Fibroblast of the conjunctiva (primary cell): ENCODE measurements around the gene DNAAF8.
A peak's percentile ranks its signal among the peaks of the same experiment; 100 is the strongest.
"Not testable (repeated sequence)": the region's sequence is repeated elsewhere in the genome, so short reads cannot be mapped to it uniquely, and the experiment has no call there.

ENCODE experiments used
- DNase-seq: peaks from one replicate; pipeline ENCODE4 v3.0.0-alpha.2; 2010; ENCODE audit warnings: low read depth

DNAAF8 gene

GRCh38 chr16:4724661-4725270 lies 9.6 kb upstream of the DNAAF8 start:
- DNase-seq: no peak

- DNase-seq: no peak
Observed at GRCh38 chr16:4726616-4727015, 7.7 kb upstream of the DNAAF8 start.

GRCh38 chr16:4728676-4729075 lies 5.7 kb upstream of the DNAAF8 start:
- DNase-seq: no peak

DNA sequence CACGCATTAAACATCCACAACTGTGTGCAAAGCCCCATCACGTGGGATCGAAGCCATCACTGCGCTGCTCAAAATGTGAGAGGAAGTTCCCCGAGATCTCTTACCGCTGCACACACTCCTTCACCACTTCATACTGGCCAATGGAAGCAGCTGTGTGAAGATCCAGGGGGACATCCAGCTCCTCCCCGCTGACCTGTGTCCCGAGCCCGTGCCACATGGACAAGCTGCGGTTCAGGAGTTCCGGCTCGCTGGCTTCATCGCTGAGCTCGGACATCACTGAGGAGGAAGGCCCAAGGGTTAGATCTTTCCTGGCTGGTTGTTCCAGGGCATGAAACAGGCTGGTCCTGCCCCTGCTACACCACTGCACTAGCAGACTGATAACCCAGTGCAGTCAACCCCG lies 4.5 kb upstream of the DNAAF8 start:
- no peak for DNase-seq

- no peak for DNase-seq
Observed at GRCh38 chr16:4733211-4733742, 1.1 kb upstream of the DNAAF8 start.

- DNase-seq: no peak
Observed at GRCh38 chr16:4733747-4734062, 632 bp upstream of the DNAAF8 start.

DNA sequence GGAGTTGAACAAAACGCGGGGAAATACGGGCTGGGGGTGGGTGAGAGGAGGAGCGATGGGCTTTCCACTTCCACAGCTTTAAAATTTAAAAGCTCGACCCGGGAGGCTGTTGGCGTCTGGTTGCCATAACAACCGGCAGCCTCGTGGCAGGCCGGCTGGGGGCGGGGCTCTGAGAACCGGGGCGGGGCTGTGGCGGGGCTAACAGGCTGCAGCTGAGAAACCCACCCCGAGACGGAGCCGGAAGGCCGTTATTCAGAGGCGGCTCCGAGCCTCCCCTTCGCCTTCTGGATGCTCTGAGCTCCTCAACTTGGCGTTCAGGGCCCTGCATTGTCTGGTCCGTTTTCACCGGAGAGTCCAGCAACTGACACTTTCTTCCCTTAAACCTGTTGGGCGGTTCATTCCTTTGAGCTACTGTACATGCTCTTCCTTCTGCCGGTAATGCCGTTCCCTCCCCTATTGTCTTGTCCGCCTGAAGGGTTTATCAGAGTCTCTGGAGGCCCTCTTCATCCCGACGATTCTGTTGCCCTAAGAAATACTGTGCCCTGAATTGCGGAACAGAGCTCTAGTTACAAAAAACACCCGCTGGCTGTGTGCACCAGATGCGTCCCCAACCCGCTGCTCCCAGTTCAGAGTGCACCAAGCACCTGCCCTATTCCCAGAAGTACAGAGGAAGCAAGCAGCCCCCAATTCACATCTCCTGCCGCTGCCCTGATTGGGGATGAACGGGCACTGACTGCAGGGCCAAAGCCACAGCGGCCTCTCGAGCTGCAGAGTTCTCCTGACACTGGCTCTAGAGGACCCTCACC lies 596 bp downstream of the DNAAF8 start:
- DNase-seq: peak; percentile 72

DNA sequence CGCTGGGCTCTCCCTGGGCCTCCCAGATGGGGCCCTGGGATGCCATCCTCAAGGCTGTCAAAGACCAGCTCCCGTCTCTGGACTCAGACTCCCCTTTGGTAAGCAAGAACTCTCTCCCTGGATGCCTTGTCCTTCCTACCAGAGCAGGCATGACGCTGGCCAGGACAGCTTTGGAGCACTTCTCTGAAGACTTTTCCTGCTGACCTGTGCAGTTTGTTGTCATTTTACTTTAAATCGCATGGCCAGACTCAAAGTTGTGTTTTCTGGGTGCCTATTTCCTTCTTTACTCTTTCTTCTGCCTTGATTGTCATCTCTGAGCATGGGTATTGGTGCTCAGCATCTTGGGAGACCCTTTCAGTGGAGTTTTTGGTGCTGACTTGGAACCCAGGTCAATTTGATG lies 2.2 kb downstream of the DNAAF8 start:
- no peak for DNase-seq

- DNase-seq: no peak
Observed at GRCh38 chr16:4737545-4737944, 3.2 kb downstream of the DNAAF8 start.

DNA sequence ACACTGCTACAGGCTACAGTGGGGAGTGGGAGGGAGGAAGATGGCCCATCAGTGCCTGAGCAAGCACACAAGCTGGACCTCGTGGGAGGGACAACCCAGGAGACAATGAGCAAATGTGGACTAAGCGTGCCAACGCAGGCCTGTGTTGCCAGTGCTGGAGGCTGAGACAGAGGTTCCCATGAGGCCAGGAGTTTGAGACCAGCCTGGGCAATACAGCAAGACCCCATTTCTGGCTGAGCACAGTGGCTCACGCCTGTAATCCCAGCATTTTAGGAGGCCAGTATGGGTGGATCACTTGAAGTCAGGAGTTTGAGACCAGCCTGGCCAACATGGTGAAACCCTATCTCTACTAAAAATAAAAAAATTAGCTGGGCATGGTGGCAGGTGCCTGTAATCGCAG lies 4.0 kb downstream of the DNAAF8 start:
- not testable (repeated sequence) for DNase-seq

- no peak for DNase-seq
Observed at GRCh38 chr16:4743226-4743878, 9.0 kb downstream of the DNAAF8 start.

- DNase-seq: no peak
Observed at GRCh38 chr16:4744555-4745273, 10.4 kb downstream of the DNAAF8 start.

DNA sequence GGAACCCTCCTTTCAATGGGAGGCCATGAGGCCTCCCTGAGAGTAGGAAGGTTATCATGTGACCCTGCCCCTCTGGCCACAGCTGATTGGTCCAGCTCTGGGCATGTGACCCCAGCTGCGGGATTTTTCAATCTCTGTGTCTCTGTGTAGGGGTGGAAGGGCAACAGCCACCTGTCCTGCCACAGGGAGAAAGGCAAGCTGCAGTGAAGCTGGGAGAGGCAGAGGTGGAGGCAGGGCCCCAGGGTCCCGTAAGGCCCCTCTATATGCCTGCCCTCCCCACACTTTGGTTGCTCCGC lies 10.9 kb downstream of the DNAAF8 start:
- no peak for DNase-seq

DNA sequence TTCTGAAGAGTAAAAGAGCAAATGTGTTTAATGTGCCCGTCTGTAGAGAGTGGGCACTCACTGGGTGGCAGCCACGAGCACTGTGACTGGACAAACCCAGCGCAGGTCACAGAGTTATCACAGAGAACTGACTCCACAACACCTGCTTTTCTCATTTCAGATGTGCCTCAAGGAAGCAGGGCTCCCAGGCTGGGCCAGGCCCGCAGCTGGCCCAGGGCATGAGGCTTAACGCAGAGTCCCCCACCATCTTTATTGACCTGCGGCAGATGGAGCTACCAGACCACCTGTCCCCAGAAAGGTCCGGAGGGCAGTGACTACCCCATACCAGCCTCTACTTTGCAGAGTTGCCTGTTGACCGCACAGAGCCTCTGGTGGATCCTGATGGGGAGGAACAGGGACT lies 11.9 kb downstream of the DNAAF8 start:
- no peak for DNase-seq

DNA sequence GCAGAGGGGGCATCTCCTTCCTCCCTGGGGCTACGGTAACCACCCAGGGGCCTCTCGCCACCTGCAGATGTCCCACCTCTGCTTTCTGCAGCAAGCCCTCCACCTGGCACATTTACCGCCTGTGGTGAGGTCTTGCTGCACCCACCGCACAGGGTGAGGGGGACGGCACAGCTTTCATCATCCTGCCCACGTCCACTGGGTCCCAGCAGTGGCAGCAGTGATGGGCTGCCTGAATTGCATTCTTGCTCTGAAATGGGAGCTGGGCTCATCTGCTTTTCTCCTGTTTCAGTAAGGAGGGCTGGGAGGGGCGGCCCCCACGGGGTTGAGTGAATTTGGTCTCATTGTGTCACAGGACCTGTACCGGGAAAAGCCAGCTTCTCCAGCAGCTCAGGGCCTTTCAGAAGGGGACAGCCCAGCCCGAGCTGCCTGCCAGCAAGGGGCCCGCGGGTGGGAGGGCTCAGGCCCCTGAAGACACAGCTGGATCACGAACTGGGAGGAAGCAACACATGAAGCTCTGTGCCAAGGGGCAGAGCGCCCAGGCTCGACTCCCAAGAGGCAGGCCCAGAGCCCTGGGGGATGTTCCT lies 12.7 kb downstream of the DNAAF8 start:
- DNase-seq: peak; percentile 12

- DNase-seq: no peak
Observed at GRCh38 chr16:4747906-4748681, 13.8 kb downstream of the DNAAF8 start.

DNA sequence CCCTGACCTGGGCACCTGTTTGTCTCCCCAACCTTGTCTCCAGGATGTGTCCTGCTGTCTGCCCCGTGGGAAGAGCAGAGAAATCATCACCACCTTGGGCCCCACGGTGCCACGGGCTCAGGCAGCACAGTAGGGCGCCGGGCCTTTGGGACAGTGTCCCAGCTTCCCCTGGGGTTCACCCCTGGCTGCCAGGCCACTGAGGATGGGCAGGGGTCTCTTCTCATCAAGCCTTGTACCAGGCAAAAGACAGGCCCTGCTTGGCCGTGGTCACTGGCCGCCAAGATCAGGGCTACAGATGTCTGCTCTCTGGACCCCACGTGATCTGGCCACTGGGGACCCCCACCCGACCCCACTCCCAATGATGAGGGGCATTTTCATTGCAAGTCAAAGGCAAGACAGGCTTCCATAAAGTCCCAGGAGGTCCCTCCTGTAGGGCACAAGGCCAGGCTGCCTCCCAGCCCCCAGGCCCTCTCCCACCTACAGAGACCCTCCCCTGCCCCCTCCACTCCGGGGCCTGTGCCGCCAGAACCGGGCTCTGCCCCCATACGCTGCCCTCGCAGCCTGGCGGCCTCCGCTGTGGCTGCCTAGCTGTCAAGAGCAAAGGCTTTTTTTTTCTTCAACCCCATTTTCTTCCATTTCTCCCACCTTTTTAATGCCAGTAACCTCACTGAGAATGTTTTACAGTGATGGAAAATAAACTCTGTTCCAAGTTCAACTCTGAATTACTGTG lies 14.5 kb downstream of the DNAAF8 start:
- DNase-seq: no peak

DNA sequence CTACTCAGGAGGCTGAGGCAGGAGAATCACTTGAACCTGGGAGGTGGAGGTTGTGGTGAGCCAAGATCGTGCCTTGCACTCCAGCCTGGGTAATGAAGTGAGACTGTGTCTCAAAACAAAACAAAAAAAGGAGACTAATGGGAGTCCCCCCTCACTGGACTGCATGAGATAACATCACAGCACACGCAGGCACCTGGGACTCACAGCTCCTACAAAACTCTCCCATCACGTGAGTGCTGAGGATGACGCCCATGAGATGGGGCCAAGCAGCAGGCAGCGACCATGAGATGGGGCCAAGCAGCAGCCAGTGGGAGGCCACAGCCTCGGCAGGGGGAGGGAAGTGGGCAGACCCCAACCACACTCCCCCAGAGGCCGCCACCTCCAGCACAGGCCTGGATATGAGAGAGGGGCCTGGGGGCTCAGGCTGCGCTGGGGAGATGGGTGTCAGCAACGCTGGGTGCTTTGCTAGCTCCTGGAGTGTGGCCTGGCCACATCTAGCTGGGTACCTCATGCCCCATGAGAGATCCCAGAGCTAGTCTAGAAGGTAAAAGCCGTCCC lies 15.4 kb downstream of the DNAAF8 start:
- no peak for DNase-seq

DNA sequence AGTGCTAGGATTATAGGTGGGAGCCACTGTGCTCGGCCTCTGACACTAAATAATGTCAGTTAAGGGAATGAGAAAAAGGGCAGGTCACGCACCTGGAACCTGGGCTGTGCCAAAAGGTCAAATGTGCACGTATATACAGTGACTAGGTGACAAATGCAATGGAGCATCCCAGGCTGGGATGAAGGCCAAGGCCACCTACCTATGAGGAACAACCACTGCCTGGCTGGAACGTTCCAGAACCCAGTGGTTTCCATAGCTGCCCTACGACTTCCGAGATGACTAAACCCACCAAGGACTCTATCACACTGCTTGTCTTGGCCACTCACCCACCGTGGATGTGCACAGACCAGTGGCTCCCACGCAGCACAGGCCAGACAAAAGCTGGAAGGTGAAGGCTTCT lies 16.6 kb downstream of the DNAAF8 start:
- no peak for DNase-seq

GRCh38 chr16:4752351-4753100 lies 18.2 kb downstream of the DNAAF8 start:
- no peak for DNase-seq
